ENCODE data around the gene HLF.

The HLF gene

GRCh38 chr17:55368706-55369105 lies 103.9 kb downstream of the HLF start:
- no peak for DNase-seq
